ENCODE measurements around the gene CLCNKB. TPM values are rescaled to one million over a fixed set of nuclear protein-coding genes. Genes with fewer than 3 reads are reported as not detected.
"Not testable (repeated sequence)": the region's sequence is repeated elsewhere in the genome, so short reads cannot be mapped to it uniquely, and the experiment has no call there.

Gene CLCNKB
- total and polyA plus RNA-seq, 4 donors = 0.23 to 0.39 (median 0.38) TPM; not detected in 1

GRCh38 chr1:16056521-16056912 lies 12.9 kb downstream of the CLCNKB start:
- not testable (repeated sequence) for H3K27me3 ChIP-seq (ENCODE audit: control insufficient read depth in 1 of 2, insufficient read depth in 2 of 2, low read length in 1 of 2); H3K4me3 ChIP-seq (ENCODE audit: low read length in 2 of 2); H3K27ac ChIP-seq (ENCODE audit: low read depth in 1 of 2, low read length in 2 of 2); H3K9me3 ChIP-seq (ENCODE audit: control insufficient read depth, low read length); H3K4me1 ChIP-seq (ENCODE audit: control insufficient read depth in 1 of 2, insufficient read depth in 2 of 2, low read length in 2 of 2); DNase-seq; H3K36me3 ChIP-seq (ENCODE audit: control insufficient read depth in 1 of 2, insufficient read depth in 2 of 2, low read length in 1 of 2); ATAC-seq (ENCODE audit: low FRiP score)
- intact Hi-C loops (cut with DNase I) = loop anchor here (1.0 to 5.0 kb wide), 3 partner anchors 24 to 49 kb away; no protein-coding TSS in a partner anchor
- WGBS, 2 donors = 42 to 51% methylated on average over 2 to 4 of the region's 4 CpGs

DNA sequence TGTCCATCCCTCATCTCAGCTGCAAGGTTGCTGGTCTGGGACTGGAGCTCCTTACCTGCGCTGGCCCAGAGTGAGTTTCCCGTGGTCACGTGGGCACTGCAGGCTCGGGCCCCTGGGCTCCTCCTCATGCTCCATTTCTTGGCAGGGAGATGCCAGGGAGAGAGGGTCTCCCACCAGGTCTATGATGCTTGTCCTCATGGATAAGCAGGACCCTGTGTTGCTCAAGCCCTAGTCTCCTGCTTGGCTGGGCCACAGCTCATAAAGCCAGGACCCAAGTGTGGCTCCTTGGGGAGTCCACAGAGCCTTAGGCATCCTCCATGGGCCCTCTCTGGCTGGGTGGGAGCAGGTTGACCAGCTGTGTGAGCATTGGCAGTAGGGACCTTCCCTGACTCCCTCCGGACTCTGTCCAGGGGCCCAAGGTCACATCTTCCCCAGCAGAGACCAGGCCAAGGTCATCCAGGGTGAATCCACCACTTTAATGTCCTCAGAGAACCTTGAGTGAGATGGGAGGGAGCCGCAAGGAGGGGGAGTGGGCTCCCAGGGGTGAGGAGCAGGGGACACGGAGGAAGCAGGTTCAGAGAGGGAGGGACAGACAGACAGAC lies 13.8 kb downstream of the CLCNKB start:
- ATAC-seq (ENCODE audit: low FRiP score); H3K4me1 ChIP-seq (ENCODE audit: control insufficient read depth in 1 of 2, insufficient read depth in 2 of 2, low read length in 2 of 2); H3K36me3 ChIP-seq (ENCODE audit: control insufficient read depth in 1 of 2, insufficient read depth in 2 of 2, low read length in 1 of 2); H3K4me3 ChIP-seq (ENCODE audit: low read length in 2 of 2); DNase-seq; H3K27me3 ChIP-seq (ENCODE audit: control insufficient read depth in 1 of 2, insufficient read depth in 2 of 2, low read length in 1 of 2); H3K27ac ChIP-seq (ENCODE audit: low read depth in 1 of 2, low read length in 2 of 2); H3K9me3 ChIP-seq (ENCODE audit: control insufficient read depth, low read length): not testable (repeated sequence)
- intact Hi-C loops (cut with DNase I) = loop anchor here in 1 of 2 donors (2.0 to 5.0 kb wide), 2 partner anchors 25 to 50 kb away; no protein-coding TSS in a partner anchor
- WGBS, 2 donors = 79 to 83% methylated on average over 7 of the region's 7 CpGs

DNA sequence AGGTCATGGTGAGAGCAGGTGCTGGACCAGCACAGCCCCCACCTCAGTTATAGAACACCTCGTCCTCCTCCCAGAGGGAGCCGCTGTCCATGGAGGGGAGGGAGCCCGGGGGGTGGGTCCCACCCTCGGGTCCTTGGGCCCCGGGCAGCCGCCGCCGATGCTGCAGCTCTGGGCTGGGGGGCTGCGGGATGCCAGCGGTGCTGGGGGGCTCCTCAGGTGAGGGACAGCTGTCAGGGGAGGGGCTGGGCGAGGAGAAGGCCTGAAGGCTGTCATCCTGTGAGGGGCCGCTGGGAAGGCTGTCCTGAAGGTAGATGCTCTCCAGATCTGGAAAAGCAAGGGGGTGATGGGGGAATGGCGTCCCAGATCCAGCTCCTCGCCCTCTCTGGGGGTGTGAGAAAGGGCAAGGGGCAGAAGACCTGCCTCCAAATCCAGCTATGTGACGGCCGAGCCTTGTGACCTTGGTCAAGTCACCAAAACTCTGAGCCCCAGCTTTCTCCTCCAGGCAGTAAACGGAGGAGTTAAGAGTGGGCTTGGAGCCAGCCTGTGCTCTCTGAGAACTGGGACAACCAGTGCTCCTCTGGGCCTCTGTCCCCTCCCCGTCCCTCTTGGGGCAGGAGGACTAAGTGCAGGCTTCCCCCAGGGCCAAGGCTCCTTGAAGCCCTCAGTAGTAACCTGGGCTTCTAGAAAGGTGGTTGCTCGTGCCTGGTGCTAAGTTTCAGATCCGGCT lies 15.0 kb downstream of the CLCNKB start:
- intact Hi-C loops (cut with DNase I) = loop anchor here (1.0 to 5.0 kb wide), 2 partner anchors 8 to 51 kb away; no protein-coding TSS in a partner anchor
- H3K27me3 ChIP-seq (ENCODE audit: control insufficient read depth in 1 of 2, insufficient read depth in 2 of 2, low read length in 1 of 2); ATAC-seq (ENCODE audit: low FRiP score); H3K9me3 ChIP-seq (ENCODE audit: control insufficient read depth, low read length); H3K36me3 ChIP-seq (ENCODE audit: control insufficient read depth in 1 of 2, insufficient read depth in 2 of 2, low read length in 1 of 2); H3K4me3 ChIP-seq (ENCODE audit: low read length in 2 of 2); H3K27ac ChIP-seq (ENCODE audit: low read depth in 1 of 2, low read length in 2 of 2); H3K4me1 ChIP-seq (ENCODE audit: control insufficient read depth in 1 of 2, insufficient read depth in 2 of 2, low read length in 2 of 2); DNase-seq: not testable (repeated sequence)
- WGBS, 2 donors = 72 to 85% methylated on average over 13 to 17 of the region's 20 CpGs

- WGBS, 2 donors = 90 to 91% methylated on average over 3 of the region's 3 CpGs
- Histone ChIP-seq H3K4me3 (ENCODE audit: low read length in 2 of 2) (no peak overlapping the region), H3K36me3 (ENCODE audit: control insufficient read depth in 1 of 2, insufficient read depth in 2 of 2, low read length in 1 of 2) (no peaks in the 10 kb centered on the region), H3K27ac (ENCODE audit: low read depth in 1 of 2, low read length in 2 of 2) (no peak overlapping the region), H3K9me3 (ENCODE audit: control insufficient read depth, low read length) (no peaks in the 10 kb centered on the region), H3K27me3 (ENCODE audit: control insufficient read depth in 1 of 2, insufficient read depth in 2 of 2, low read length in 1 of 2) (no peaks in the 10 kb centered on the region), H3K4me1 (ENCODE audit: control insufficient read depth in 1 of 2, insufficient read depth in 2 of 2, low read length in 2 of 2) (no peaks in the 10 kb centered on the region)
- ATAC-seq (ENCODE audit: low FRiP score) (no peak), DNase-seq (no peak)
- intact Hi-C loops (cut with DNase I) = no loop called here
Observed at GRCh38 chr1:16061266-16061665, 17.7 kb downstream of the CLCNKB start.

GRCh38 chr1:16061989-16062686 lies 18.6 kb downstream of the CLCNKB start:
- H3K4me3 ChIP-seq (ENCODE audit: low read length in 2 of 2); H3K4me1 ChIP-seq (ENCODE audit: control insufficient read depth in 1 of 2, insufficient read depth in 2 of 2, low read length in 2 of 2); H3K9me3 ChIP-seq (ENCODE audit: control insufficient read depth, low read length); H3K36me3 ChIP-seq (ENCODE audit: control insufficient read depth in 1 of 2, insufficient read depth in 2 of 2, low read length in 1 of 2); H3K27ac ChIP-seq (ENCODE audit: low read depth in 1 of 2, low read length in 2 of 2); intact Hi-C loops (cut with DNase I); ATAC-seq (ENCODE audit: low FRiP score); H3K27me3 ChIP-seq (ENCODE audit: control insufficient read depth in 1 of 2, insufficient read depth in 2 of 2, low read length in 1 of 2); DNase-seq: not testable (repeated sequence)
- WGBS, 2 donors = 81 to 82% methylated on average over 17 to 18 of the region's 18 CpGs

DNA sequence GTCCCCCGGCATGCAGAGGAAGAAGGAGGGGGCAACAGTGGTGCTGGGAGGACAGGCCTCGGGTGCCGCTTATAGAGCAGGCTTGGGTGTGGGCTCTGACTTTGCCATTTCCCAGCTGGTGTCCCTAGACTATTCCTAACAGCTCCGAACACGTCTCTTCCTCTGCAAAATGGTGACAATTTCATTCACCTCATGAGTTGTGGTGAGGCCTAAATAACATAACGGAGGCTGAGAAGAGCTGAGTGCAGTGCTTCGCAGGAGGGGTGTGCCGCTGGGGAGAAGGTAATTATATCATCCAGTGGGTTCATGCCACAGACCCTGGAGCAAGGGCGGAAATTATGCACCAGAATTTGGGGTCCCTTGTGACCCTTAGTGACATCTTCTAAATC lies 19.1 kb downstream of the CLCNKB start:
- DNase-seq; H3K27me3 ChIP-seq (ENCODE audit: control insufficient read depth in 1 of 2, insufficient read depth in 2 of 2, low read length in 1 of 2); ATAC-seq (ENCODE audit: low FRiP score); intact Hi-C loops (cut with DNase I); H3K9me3 ChIP-seq (ENCODE audit: control insufficient read depth, low read length); H3K4me1 ChIP-seq (ENCODE audit: control insufficient read depth in 1 of 2, insufficient read depth in 2 of 2, low read length in 2 of 2); H3K27ac ChIP-seq (ENCODE audit: low read depth in 1 of 2, low read length in 2 of 2); H3K4me3 ChIP-seq (ENCODE audit: low read length in 2 of 2); H3K36me3 ChIP-seq (ENCODE audit: control insufficient read depth in 1 of 2, insufficient read depth in 2 of 2, low read length in 1 of 2): not testable (repeated sequence)
- WGBS, 2 donors = 93 to 97% methylated on average over 9 of the region's 9 CpGs

DNA sequence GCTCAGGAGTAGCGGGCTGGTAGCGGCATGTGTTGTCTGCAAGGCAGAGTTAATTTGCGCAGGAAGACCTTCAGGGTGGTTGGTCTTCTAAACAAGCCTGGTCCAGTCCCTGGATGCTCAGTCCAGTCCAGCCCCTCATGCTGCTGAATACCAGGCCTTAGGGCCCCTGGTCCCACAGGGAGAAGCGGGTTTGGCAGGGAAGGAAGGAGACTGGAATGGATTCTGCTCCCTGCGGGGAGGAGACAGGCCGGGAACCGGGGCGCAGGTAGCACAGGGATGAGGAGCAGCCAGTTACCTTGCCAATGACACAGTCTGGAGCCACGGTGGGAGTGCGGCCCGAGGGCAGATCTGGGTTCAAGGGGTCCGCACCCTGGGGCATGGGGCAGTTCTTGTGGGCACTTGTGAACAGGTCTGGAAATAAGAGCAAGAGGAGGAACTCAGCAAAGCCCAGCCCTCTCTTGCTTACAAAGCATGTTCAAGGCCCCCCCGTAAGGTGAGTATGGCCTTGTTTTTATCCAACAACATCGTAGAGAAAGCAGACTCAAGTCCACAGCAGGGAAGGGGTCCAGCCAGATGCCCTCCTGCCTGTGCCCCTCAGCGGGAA lies 19.7 kb downstream of the CLCNKB start:
- H3K4me1 ChIP-seq (ENCODE audit: control insufficient read depth in 1 of 2, insufficient read depth in 2 of 2, low read length in 2 of 2) = no peaks in the 10 kb centered on the region
- no peaks in the 10 kb centered on the region for H3K27me3 ChIP-seq (ENCODE audit: control insufficient read depth in 1 of 2, insufficient read depth in 2 of 2, low read length in 1 of 2)
- WGBS, 2 donors = 95 to 97% methylated on average over 15 of the region's 15 CpGs

DNA sequence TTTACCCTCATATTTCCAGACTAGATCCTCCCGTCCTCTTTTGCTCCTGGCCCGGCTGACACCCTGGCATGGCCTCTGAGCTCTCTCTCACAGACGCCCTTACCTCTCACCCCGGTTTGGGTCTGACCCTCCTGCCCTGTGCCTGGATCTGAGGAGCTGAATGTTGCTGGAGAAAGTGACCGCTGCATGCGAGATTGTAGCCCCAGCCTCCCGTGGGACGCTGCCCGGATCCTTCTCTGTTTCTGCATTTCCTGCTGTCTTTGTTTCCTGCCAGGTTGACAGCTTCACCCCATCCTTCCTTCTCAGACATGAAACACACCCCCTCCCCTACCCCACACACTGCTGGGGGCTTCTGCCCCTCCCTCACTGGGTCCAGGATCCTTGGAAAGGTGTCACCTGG lies 20.3 kb downstream of the CLCNKB start:
- no peaks in the 10 kb centered on the region for H3K4me1 ChIP-seq (ENCODE audit: control insufficient read depth in 1 of 2, insufficient read depth in 2 of 2, low read length in 2 of 2)
- H3K9me3 ChIP-seq (ENCODE audit: control insufficient read depth, low read length) = no peaks in the 10 kb centered on the region
- whole genome bisulfite sequencing, 2 donors = 78% methylated on average over 9 of the region's 9 CpGs
- no peaks in the 10 kb centered on the region for H3K36me3 ChIP-seq (ENCODE audit: control insufficient read depth in 1 of 2, insufficient read depth in 2 of 2, low read length in 1 of 2)
- no peak overlapping the region for H3K4me3 ChIP-seq (ENCODE audit: low read length in 2 of 2)
- no peak overlapping the region for H3K27ac ChIP-seq (ENCODE audit: low read depth in 1 of 2, low read length in 2 of 2)
- ATAC-seq (ENCODE audit: low FRiP score) = no peak
- no peaks in the 10 kb centered on the region for H3K27me3 ChIP-seq (ENCODE audit: control insufficient read depth in 1 of 2, insufficient read depth in 2 of 2, low read length in 1 of 2)
- DNase-seq = no peak
- intact Hi-C loops (cut with DNase I) = no loop called here

More for the DNA sequence above, 19.7 kb downstream of the CLCNKB start:
- Histone ChIP-seq H3K27ac (ENCODE audit: low read depth in 1 of 2, low read length in 2 of 2) (no peak overlapping the region), H3K9me3 (ENCODE audit: control insufficient read depth, low read length) (no peaks in the 10 kb centered on the region), H3K4me3 (ENCODE audit: low read length in 2 of 2) (no peak overlapping the region), H3K36me3 (ENCODE audit: control insufficient read depth in 1 of 2, insufficient read depth in 2 of 2, low read length in 1 of 2) (no peaks in the 10 kb centered on the region)
- intact Hi-C loops (cut with DNase I) = no loop called here
- ATAC-seq (ENCODE audit: low FRiP score) = no peak
- DNase-seq = no peak

All from aorta (tissue), 5 donors.